Ureter (tissue), 1 donor: ENCODE results near the gene MAP2. TPM values are rescaled to one million over a fixed set of nuclear protein-coding genes. Genes with fewer than 3 reads are reported as not detected.
"Not testable (repeated sequence)": the region's sequence is repeated elsewhere in the genome, so short reads cannot be mapped to it uniquely, and the experiment has no call there.

ENCODE experiments used
- DNase-seq: peaks from one replicate; pipeline ENCODE4 v3.0.0-alpha.2; 2020; ENCODE audit warnings: low spot score
- total RNA-seq: library from RNA; stranded (reverse); gene quantifications from one replicate; pipeline ENCODE4 v1.2.4, GENCODE V29; 2023
- donor health status: DM: yes; HTN: yes; CAD: no.

Gene MAP2
- total RNA-seq, 1 donor from 2014 or later = 3.0 TPM

DNA sequence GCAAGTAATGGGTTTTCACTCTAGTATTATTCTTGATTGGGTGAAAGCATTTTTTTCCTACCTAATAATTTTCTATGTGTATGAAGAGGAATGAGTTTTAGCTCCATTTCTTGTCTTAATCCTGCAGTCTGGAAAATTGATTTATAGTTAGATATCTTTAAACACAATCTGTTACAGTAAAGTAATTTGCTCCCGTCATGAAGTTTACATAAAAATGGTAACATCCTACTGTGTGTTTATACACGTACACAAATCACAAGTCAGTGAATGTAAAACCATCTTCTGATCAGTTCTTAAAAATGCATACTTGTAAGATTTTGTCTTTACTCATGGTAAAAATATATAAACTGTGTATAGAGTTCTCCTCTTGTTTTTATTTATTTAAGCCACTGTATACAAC, 51.1 kb downstream of the MAP2 start:
- DNase-seq = no peak

DNA sequence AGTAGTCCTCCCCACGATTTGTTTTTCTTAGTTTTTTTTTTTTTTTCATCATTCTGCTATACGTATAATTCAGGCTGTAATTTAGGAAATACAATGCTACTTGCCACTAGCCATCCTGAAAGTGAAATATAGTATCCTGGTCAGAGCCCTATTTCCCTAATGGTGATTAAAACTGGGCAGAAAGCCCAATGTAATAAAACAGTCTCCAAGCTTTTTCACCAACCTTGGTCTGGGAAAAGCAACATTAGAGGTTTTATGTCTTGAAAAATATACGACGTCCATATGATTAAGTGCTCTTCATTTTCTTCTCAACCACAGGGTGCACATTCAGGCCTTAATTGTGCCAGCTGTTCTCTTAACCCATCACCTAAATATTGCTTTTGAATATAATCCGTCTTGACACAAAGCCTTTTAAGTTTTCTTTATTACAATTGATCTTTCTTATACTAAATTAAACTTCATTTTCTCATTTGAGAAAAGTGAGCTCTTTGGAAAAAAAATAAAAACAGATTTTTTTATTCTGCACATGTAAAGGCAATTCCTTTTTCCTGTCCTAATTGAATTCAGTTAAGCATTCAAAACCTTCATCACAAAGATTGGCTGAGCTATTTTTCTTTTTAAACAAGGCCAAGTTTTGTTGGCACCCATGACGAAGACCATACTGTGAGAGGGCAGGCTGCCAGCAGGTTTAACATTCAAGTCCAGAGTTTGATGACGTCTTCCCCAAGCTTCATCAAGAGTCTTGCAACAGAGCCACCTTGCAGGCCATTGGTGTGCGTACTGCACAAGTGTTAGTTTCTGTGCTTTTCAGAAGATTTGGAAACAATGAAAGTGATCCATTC, 52.7 kb downstream of the MAP2 start:
- no peak for DNase-seq

DNA sequence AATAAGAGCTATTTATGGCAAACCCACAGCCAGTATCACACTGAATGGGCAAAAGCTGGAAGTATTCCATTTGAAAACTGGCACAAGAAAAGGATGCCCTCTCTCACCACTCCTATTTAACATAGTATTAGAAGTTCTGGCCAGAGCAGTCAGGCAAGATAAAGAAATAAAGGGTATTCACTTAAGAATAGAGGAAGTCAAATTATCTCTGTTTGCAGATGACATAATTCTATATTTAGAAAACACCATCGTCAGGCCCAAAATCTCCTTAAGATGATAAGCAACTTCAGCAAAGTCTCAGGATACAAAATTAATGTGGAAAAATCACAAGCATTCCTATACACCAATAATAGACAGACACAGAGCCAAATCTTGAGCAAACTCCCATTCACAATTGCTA, 68.4 kb downstream of the MAP2 start:
- DNase-seq = not testable (repeated sequence)

DNA sequence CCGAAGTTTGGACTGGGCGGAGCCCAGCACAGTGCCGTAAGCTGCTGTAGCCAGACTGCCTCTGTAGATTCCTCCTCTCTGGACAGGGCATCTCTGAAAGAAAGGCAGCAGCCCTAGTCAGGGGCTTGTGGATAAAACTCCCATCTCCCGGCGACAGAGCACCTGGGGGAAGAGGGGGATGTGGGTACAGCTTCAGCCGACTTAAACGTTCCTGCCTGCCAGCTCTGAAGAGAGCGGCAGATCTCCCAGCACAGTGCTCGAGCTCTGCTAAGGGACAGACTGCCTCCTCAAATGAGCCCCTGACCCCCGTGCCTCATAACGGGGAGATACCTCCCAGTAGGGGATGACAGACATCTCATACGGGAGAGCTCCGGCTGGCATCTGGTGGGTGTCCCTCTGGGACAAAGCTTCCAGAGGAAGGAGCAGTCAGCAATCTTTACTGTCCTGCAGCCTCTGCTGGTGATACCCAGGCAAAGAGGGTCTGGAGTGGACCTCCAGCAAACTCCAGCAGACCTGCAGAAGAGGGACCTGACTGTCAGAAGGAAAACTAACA, 71.3 kb downstream of the MAP2 start:
- DNase-seq = not testable (repeated sequence)

DNA sequence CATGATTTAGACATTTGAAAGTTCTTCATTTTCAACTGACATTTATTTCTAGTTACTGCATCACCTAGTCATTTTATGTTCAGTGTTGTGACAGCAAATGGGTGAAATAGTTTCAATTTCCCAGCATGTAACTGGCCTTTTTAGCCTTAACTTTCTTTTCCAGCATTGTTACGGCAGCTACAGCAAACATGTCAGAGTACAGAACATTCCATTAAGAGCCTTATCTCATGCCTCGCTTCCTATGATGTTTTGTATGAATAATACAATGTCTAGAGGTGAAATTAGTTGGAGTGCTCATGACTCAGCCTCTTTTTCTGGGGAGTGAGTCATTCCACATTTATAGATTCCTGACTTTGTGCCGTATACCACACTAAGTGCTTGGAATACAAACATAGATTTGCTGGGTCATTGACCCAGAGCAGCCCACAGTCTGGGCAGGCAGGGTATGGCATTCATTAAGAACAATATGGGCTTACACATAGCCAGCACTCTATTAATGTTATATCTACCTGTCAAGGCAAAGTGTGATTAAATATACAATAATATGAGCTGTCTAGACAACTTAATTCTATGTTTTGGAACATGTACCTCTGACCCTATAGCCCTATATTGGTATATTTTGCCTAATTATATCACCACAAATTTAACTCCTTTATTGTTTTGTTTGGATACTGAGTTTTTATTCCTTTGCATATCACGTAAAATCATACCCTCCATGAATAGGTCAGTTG, 72.2 kb downstream of the MAP2 start:
- DNase-seq = no peak

DNA sequence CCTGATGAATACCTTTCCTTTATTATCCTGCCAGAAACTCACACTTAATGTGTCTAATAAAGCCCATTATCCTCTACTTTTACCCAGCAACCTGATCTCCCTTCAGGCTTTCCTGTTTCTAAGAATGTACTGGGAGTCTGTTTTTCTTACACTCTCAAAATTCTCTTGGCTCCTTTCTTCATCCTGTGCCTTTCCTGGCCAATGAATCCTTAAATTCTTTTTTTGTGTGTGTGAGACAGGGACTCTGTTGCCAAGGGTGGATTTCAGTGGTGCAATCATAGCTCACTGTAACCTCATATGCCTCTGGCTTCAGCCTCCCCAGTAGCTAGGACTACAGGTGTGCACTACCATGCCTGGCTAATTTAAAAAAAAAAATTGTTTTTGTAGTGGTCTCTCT, 72.7 kb downstream of the MAP2 start:
- DNase-seq = no peak

DNA sequence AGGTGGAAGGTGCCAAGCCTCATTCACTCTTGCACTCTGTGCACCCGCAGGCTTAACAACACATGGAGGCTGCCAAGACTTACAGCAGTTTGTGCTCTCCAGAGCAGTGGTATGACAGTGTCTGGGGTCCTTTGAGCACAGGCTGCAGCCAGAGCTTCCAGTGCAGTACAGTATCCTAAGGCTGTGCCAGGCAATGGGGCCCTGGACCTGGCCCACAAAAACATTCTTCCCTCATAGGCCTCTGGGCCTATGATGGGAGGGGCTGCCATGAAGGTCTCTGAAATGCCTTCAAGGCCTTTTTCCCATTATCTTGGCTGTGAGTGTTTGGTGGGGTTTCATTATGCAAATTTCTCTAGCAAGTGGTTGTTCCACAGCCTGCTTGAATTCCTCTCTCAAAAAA, 74.8 kb downstream of the MAP2 start:
- DNase-seq = no peak

DNA sequence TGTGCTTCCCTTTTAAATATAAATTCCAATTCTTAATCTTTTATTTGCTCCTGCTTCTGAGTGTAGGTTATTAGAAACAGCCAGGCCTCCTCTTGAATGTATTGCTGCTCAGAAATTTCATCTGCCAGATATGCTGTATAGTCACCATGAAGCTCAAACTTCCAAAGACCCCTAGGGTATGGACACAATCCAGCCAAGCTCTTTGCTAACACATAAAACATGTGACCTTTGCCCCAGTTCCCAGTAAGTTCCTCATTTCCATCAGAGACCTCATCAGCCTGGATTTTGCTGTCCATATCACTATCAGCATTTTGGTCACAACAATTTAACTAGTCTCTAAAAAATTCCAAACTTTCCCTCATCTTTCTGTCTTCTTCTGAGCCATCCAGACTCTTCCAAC, 75.2 kb downstream of the MAP2 start:
- DNase-seq = no peak

DNA sequence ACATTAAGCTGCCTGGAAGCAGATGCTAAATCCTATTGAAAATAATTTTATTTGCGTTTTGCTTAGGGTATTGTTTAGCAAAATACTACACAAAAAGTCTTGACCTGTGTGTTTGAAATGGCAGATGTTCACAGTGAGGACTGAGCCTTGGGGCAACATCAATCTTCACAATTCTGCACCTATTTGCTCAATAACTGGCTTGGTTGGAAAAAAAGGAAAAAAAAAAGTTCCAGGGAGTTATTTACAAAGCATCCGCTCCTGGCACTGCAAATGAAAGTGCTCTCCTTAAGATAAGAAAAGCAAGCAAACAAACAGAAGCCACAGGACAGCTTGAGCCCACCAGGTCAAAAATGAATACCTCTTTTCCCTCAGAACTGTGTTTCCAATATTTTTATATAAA, 77.7 kb downstream of the MAP2 start:
- DNase-seq = no peak

DNA sequence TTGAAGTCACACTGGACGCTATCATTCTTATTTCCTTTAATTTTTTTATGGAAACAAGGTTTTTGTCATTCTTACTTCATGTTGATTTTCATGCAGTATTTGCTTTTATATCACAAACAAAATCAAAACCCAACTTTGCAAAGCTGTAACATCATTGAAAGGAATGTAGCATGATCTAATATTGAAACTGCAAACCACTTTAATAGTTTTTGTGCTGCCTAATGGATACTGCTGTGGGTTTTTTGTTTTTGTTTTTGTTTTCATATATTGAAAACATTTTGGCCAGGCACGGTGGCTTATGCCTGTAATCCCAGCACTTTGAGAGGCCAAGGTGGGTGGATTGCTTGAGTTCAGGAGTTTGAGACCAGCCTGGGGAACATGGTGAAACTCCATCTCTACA, 81.6 kb downstream of the MAP2 start:
- no peak for DNase-seq

DNA sequence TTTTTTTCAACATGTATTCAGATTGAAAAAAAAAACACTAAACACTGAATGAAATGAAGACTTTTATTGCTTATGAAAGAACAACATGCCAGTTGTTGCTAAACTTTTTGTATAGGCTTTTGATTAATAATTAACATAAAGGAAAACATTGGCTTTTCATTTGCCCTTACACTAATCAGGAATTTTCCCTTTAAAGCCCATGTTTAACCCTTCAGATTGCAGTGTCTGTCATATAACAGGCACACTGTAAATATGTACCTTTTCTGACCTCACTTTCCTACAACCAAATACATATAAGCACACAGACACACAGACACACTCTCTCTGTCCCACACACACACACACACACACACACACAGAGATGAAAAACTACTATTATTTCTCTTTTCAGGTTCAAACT, 84.4 kb downstream of the MAP2 start:
- DNase-seq = no peak

DNA sequence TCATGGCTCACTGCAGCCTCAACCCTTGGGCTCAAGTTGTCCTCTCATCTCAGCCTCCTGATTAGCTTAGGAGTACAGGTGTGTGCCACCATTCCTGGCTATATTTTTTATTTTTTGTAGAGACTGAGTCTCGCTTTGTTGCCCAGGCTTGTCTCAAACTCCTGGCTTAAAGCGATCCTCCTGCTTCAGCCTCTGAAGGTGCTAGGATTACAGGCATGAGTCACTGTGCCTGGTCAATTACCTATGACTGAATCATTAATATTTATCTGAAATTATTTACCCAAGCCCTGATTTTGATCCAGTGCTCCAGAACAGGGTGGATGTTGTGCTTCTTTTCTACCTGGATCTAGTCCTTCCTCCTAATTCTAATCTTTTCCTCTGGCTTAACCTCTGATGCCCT, 87.8 kb downstream of the MAP2 start:
- DNase-seq = no peak

DNA sequence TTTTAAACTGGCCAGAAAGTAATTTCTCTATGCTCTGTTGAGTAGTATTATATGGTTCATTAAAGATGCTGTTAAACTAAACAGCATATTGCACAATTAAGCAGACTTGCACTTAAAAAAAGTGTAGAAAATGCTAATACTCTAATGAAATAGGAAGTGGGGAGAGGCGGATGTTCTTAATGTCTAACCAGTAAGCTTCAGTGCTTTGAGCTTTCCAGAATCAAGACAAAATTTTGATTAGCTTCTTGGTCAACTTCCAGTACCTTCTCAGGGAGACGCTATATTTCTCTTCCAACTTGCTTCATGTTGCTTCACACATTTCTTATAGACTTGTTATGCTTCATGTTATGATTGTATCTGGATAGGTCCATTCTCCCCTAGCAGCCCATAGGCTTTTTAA, 89.1 kb downstream of the MAP2 start:
- DNase-seq = no peak

DNA sequence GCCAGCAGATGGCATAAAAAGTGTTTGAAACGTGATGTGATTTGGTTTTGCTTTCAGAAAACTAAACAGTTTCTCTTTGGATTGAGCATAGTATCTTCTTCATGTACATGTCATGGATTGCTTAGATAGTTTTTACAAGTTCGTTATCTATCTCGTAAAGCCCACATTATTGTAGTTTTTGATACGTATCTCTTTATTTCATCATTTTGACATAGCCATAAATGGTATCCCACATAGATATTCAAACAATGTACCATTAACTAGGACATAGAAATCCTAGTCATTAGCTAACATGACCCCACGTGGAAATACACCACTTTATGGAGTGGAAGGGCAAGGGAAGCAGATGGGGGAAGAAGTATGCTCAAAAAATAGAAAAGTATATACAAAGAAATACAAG, 93.6 kb downstream of the MAP2 start:
- no peak for DNase-seq

DNA sequence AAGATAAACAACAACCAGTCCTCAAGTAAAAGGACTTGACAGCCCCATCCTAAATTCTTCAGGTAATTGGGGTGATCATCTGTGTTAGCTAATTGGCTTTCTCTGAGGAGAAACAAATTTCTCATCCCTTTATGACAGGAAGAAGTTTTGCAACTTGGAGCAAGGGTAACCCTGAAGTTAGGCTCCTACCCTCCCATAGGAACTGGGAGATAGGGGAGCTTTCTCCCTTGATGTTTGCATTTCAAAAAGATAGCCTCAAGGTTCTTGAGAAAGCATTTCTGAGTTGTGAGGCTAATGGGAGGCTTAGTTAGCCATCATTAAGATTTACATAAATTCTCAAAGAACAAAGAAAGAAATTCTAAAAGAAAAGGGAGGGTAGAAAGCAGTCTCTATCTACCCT, 95.4 kb downstream of the MAP2 start:
- DNase-seq = no peak

DNA sequence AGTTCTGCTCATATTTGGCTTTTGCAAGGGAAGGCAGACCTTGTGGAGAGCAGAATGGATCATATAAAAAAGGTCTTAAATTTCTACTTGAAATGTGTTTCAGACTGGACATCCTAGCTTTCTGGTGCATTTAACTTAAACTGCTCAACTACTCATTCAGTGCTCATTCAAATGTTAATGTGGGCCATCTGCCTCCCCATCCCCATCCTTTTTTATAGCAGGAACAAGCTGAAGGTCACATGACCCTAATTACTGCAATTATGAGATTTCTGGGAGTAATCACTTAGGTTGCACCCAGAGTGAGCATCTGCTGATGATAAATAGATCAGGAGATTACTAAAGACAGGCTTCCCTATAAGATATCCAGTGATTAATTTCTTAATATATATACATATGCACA, 96.1 kb downstream of the MAP2 start:
- no peak for DNase-seq

DNA sequence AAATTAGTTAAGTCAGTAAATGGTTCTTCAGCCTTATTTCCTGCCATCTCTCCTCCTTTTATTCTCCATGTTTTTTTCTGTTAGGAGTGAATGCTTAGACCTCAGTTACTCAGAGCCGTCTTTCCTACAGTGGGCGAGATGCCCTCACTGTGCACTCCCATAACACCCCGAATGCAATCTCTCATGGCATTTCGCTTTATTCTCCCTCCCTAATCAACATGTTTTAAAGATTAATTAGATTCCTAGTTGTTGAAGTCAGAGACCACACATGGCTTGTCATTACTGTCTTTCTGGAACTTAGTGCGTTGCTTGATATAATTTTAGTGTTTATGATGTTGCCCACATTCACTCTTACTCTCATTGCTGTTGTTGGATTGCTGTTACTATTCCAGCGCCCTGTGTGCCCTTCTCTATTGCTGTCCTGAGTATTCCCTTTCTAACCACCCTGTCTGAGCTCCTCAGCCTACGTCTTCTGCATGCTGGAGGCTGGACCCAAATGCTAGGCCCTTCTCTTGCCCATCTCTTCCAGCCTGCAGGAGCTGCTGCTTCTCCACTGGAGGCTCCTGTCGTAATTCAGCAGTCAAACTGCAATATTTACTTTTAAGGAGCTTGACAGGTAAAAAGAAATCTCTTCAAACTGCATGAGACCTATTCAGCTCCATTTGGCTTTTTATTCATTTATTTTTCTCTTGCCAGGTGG, 99.3 kb downstream of the MAP2 start:
- DNase-seq = no peak

DNA sequence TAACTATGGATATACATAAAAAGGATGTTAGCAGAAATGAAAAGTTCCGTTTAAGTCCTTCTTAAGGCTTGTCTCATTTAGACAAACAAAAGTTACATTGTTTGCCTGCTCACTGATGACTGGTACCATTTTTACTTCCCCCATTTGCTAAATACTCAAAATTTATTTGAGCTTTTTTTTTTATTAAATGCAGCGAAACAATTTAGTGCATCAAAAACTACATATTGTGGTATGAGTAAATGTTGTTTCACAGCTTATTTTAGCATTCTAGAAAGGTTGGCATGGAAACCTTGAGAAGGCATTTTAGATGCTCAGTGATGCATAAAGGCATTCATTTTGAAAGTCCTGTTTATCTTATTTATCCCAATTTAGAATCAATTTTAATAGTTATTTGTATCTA, 100.0 kb downstream of the MAP2 start:
- no peak for DNase-seq

DNA sequence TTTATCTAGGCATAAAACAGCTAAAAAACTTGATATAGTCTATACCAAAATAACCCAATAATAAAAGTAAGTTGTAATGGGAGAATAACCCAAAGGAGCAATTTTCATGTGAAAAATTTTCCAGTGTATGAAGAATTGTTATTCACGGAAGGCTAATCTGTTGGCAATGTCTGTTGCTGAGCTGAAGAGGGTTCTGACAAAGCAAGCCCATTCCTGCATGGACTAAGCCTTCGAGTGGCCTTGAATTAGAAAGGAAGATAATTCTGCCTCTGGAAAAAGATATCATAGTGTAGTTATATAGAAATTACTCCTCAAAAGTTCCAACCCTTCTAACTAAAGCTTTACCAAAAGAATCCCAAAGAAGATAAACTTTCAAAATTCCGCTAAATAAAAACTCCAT, 101.5 kb downstream of the MAP2 start:
- DNase-seq = no peak

DNA sequence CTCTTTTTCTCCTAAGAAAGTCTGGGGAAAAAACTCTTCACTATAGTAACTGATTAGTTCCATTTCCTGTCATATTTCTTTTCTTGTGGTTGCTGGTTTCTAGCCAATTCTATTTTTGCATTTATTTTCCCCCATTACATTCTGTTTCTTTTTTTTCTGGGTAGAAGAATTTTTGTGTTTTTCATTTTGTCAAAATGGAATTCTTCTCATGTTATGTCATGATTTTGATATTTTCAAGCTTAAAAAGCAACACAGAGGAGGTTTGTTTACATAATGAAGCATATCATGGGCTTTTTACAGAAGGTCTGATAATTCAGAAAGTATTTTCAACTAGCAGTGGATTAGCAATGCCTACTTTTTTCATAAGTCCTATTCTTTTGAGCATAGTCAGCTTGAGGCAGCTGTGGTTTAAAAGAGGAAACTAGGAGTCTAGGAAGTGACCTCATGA, 102.0 kb downstream of the MAP2 start:
- DNase-seq = no peak

DNA sequence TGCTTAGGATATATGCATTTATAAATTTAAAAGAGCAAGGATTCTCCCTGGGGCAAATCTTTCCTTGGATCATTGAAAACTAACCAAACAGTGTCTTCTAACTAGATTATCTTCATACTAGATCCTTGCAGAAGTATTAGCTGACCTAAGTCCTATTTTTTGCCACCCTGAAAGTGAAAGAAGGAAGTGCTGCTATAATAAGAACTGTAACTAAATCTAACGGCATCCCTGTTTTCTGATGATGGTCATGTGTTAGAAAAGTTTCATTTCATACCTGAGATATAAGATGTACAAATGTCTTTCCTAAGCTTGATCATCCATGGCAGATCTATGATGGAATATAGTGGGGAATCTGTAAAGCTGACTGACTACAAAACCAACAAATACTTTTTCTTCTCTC, 102.7 kb downstream of the MAP2 start:
- DNase-seq = no peak

DNA sequence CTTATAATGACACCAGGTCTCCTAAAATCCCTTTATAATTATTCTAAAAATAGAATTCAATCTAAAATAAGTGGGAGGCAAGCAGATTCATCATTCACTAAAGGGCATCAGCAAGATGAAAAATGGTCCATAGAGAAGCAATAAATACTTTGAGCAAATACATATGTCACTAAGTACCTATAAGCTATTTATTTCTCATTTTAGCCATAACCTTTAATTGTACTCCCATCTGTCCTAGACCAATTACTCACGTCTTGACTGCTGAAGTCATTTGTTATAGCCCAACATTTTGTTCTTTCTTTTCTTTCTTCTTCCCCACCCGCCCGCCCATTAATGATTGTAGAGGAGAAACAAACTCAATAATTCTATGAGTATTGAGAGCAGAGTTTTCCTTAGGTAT, 105.7 kb downstream of the MAP2 start:
- DNase-seq = no peak
